GM21619 (cell line): ENCODE data around the gene RRM1.
A peak's percentile ranks its signal among the peaks of the same experiment; 100 is the strongest.
"Not testable (repeated sequence)": the region's sequence is repeated elsewhere in the genome, so short reads cannot be mapped to it uniquely, and the experiment has no call there.

ENCODE experiments used
- ATAC-seq: cut with Tn5 transposase; IDR thresholded peaks from one replicate; pipeline ENCODE4 v1.9.1; 2021; ENCODE audit not compliant: unreplicated experiment

RRM1 gene

GRCh38 chr11:4094348-4095291 lies at the start of gene RRM1:
Gene RRM1 (plus strand): TSS chr11:4094799. CDS start chr11:4095013, 214 bp downstream.
- ATAC-seq = peak; percentile 94

GRCh38 chr11:4044976-4045646 lies 49.5 kb upstream of the RRM1 start:
- ATAC-seq = no peak

GRCh38 chr11:4048340-4048739 lies 46.3 kb upstream of the RRM1 start:
- no peak for ATAC-seq

DNA sequence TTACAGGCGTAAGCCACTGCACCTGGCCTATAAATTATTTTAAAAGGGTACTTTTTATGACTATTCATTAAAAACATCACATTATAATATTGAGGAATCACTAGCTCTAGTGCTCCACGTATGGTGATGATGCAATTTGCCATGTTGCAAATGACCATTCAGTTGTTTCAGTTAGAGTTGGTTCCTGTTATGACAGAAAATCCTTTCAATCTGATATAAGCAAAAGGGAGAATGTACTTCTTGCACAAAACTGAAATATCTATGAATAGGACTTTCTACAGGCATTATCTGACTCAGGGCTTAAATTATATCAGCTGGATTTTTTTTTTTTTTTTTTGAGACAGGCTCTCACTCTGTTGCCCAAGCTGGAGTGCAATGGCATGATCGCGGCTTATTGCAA lies 45.6 kb upstream of the RRM1 start:
- ATAC-seq = no peak

DNA sequence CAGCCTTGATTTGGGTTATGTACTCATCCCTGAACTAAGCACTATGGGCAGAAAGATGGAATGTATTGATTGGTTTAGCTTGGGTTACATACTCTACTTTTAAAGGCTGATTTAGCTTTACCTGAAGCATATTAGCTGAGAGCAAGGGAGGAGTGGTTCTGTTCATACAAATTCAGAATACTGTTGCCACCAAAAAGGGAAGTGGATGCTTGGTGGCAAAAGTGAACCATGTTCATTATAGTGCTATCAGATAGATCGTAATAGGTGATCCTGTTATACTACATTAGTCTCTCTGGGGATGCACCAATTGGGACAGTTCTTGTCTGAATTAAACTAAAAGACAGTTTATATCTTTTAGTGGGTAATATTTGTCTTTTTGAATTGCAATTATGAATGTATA lies 44.5 kb upstream of the RRM1 start:
- ATAC-seq = no peak

DNA sequence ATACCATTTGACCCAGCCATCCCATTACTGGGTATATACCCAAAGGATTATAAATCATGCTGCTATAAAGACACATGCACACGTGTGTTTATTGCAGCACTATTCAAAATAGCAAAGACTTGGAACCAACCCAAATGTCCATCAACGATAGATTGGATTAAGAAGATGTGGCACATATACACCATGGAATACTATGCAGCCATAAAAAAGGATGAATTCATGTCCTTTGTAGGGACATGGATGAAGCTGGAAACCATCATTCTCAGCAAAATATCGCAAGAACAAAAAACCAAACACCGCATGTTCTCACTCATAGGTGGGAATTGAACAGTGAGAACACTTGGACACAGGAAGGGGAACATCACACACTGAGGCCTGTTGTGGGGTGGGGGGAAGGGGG lies 41.4 kb upstream of the RRM1 start:
- ATAC-seq = not testable (repeated sequence)

DNA sequence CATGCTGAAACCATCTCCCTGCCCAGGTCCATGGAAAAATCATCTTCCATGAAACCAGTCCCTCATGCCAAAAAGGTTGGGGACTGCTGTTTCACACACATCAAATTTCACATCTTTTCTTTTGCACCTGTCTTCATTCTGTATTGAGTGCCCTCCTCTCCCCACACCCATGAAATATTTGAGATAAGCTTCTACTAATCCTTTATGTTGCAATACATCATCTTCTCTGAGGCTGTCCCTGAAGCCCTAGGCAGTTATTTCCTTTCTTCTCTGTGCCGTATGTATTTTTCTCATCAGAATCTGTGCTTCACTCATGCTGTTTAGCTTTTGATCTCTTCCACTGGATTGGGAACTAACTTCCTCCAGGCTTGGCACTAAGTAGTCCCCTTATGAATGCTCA lies 40.0 kb upstream of the RRM1 start:
- no peak for ATAC-seq

DNA sequence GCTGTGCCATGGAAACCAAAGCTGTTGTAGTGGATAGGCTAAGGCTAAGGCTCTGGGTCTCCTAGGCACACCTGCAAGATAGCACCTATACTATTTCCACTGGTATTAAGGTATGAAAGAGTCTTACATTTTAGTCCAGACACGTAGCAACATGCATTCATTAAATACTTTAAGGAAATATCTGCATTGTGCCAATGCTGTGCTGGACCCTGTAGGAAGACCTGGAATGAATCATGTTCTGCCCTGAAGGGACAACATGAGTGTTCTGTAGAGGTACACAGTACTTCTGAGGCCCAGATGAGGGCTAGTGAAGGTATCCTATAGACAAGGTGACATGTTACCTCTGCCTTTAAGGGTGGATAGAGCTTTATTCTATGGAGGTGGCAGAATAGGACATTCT lies 35.2 kb upstream of the RRM1 start:
- no peak for ATAC-seq

GRCh38 chr11:4060182-4060923 lies 34.2 kb upstream of the RRM1 start:
- no peak for ATAC-seq

DNA sequence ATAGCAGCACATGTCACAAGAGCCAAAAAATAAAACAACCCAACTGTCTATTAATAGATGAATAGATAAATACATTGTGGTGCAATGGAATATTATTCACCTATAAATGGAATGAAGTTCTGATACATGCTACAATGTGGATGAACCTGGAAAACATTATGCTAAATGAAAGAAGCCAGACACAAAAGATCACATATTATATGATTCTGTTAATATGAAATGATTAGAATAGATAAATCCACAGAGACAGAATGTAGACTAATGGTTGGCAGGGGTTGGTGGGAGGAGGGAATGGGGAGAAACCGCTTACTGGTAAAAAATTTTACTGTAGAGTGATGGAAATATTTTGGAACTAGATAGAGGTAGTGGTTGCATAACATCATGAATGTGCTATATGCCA lies 32.9 kb upstream of the RRM1 start:
- ATAC-seq = no peak

GRCh38 chr11:4063348-4063747 lies 31.3 kb upstream of the RRM1 start:
- ATAC-seq = no peak

DNA sequence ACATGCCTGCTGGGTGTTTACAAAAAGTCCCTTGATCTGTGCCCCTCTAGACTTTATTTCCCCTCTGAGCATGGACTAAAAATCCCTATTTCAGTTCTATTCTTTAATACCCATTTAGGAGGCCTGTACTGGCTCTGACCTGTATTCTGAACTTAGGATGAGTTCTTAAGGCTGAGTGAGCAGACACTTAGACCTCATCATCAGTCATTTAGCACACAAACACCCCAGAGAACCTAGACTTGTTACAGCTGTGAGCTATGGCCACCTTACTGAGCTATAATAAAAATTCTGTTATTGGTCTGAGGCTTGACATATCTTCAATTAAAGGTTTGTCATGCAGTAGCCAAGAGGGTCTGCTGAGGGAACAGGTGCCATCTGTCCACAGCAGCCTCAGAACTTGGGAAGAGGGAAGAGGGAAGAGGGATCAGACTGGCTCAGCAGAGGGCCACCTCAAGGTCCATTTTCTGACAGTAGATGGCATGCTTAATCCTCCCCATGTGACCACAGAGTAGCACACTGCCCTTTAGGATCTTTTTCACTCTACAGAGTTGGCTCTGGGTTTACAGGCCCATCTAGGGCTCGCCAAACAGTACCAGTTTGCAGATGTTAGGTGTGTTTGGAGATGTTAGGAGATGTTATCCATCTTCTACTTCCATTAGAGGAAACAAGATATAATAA lies 30.2 kb upstream of the RRM1 start:
- ATAC-seq = no peak

DNA sequence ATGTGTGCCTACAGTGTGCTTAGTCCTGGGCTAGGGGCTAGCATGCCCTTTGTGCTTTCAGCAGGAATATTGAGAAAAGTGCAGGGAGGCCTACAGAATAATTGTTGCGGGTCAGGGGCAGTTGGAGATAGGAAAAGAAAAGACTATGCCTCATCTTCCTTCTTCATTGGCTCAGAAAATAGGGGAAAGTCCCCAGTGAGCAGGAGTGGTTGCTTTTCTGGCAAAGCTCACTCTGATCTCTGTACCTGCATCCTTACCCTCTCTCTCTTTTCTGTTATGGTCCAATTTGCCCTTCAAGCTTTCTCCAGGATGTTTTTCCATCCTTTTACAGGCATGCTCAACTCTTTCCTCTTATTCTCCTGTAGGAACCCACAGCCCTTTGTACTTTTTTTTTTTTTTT lies 29.5 kb upstream of the RRM1 start:
- ATAC-seq = no peak

DNA sequence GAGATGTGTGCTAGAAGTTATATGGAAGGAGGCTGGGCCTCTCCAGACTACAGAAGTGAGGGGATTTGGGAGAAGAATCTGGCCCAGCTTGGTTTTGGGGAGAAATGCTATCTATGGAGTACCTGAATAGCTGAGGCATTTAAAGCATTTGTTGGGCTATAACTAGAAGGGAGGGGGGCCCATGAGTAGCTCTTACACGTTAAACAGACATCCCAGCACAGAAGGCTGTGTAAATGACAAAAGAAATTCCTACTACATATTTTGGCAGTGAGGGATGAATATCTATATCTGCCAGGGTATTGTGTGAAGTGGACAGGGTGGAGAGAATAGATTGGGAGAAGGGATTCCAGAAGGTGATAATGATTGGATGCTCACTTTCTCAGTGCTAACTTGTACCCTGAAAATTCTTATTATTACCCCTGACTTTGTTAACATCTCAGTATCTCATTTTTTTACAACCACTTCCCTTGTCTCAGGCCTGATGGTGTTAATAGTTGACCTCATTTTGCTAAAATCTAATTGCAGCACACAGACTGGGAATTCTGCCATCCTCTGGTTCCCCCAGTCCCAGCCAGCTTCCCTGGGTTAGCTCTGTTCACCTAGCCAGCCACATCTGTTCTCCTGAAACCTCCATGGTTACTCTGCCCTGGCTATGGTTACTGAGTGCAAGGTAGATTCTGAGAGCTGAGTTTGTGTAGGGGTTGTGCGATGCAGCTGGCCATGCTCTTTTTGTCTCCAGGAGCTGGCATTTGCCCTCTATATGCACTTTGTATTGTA lies 28.8 kb upstream of the RRM1 start:
- no peak for ATAC-seq

- no peak for ATAC-seq
Observed at GRCh38 chr11:4066910-4067309, 27.7 kb upstream of the RRM1 start.

GRCh38 chr11:4068962-4069361 lies 25.6 kb upstream of the RRM1 start:
- no peak for ATAC-seq

DNA sequence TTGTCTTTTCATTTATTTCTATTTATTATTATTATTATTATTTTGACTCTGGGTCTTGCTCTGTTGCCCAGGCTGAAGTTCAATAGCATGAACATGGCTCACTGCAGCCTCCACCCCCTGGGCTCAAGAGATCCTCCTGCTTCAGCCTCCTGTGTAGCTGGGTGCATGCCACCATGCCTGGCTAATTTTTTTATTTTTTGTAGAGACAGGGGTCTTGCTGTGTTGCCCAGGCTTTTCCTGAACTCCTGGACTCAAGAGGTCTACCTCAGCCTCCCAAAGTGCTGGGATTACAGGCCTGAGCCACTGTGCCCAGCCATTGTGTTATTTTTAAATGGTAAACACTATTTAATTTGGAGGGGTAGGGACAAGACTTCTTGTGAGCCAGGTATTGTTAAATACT lies 23.3 kb upstream of the RRM1 start:
- ATAC-seq = no peak

GRCh38 chr11:4071914-4072313 lies 22.7 kb upstream of the RRM1 start:
- ATAC-seq = no peak

- ATAC-seq = no peak
Observed at GRCh38 chr11:4072668-4073285, 21.8 kb upstream of the RRM1 start.

GRCh38 chr11:4074266-4074665 lies 20.3 kb upstream of the RRM1 start:
- no peak for ATAC-seq
